Erythroblast (primary cell): ENCODE measurements around the gene KDM4F.

Experiments
- GATA1 ChIP-seq: IDR thresholded peaks from 2 replicates; pipeline ENCODE4 v1.6.1; 2011; ENCODE audit warnings: low read depth, mild to moderate bottlenecking, control low read depth, low read length, moderate library complexity
- POLR2A ChIP-seq: IDR thresholded peaks from 2 replicates; pipeline ENCODE4 v1.6.1; 2011; ENCODE audit warnings: mild to moderate bottlenecking, low read length

- TF ChIP-seq GATA1 (no peak), POLR2A (no peak)
These were observed 25.8 kb downstream of the KDM4F start for GRCh38 chr11:95074792-95075563.
